Breast epithelium (tissue), 4 donors: Measurements from ENCODE around the gene STEAP4. TPM values are rescaled to one million over a fixed set of nuclear protein-coding genes. Genes with fewer than 3 reads are reported as not detected.
"Not testable (repeated sequence)": the region's sequence is repeated elsewhere in the genome, so short reads cannot be mapped to it uniquely, and the experiment has no call there.

Source experiments
- DNase-seq, 2 donors: peaks; one replicate each; pipeline ENCODE4 v3.0.0-alpha.2; 2019; ENCODE audit warnings: low spot score in 2 of 2
- H3K27ac ChIP-seq, 2 donors: fragments of 200-600 bp; sonication (generic) in 1 of 2; one replicate each; pipeline ENCODE4 v1.5.1; 2016 to 2019; ENCODE audit warnings: mild to moderate bottlenecking in 1 of 2
- H3K27me3 ChIP-seq, 2 donors: fragments of 200-600 bp; sonication (generic) in 1 of 2; one replicate each; pipeline versions ENCODE4 v1.5.1 to v1.6.0; 2017 to 2019; ENCODE audit warnings: control low read depth in 1 of 2, mild to moderate bottlenecking in 1 of 2
- H3K36me3 ChIP-seq: fragments of 200-600 bp; one replicate; pipeline ENCODE4 v1.5.1; 2019
- H3K4me1 ChIP-seq, 2 donors: fragments of 200-600 bp; sonication (generic); one replicate each; pipeline ENCODE4 v1.5.1; 2016 to 2019; ENCODE audit warnings: control low read depth in 1 of 2
- H3K4me3 ChIP-seq, 3 donors: fragments of 200-600 bp; sonication (generic); 1 replicate in 2 of 3; 2 replicates in 1 of 3; pipeline ENCODE4 v1.5.1; 2016 to 2019; ENCODE audit warnings: mild to moderate bottlenecking in 3 of 3, moderate library complexity in 2 of 3
- H3K9me3 ChIP-seq, 2 donors: fragments of 200-600 bp; sonication (generic) in 1 of 2; one replicate each; pipeline ENCODE4 v1.5.1; 2016 to 2019; ENCODE audit warnings: control low read depth in 1 of 2
- POLR2A ChIP-seq: fragments of 450-650 bp; IDR thresholded peaks from one replicate; pipeline ENCODE4 v1.6.1; 2016; ENCODE audit warnings: antibody characterized with exemption, mild to moderate bottlenecking, moderate library complexity
- POLR2AphosphoS5 ChIP-seq, 3 donors: sonication (generic); formaldehyde crosslinking; IDR thresholded peaks; one replicate each; pipeline ENCODE4 v1.6.1; 2017; ENCODE audit warnings: antibody characterized with exemption in 3 of 3
- intact Hi-C: fragments of 100-400 bp; cut with DNase I; formaldehyde crosslinking; loops from one replicate; pipeline ENCODE4 v1.15.1; 2023; ENCODE audit warnings: low total_unique reads
- total RNA-seq, 3 donors: library from RNA; depleted of rRNA; stranded (reverse); fragments of >200 nt; gene quantifications; one replicate each; pipeline ENCODE4 v1.1.0, GENCODE V29; 2016
- TF ChIP-seq, protein P1 (sequence below), 3 donors: fragments of 450-650 bp; IDR thresholded peaks; one replicate each; pipeline ENCODE4 v1.5.1; 2016 to 2017; ENCODE audit warnings: antibody characterized with exemption in 3 of 3, mild to moderate bottlenecking in 3 of 3, moderate library complexity in 3 of 3

The STEAP4 gene
- total RNA-seq, 3 donors from 2014 or later, result 49.3 to 165 (median 73.1) TPM

DNA sequence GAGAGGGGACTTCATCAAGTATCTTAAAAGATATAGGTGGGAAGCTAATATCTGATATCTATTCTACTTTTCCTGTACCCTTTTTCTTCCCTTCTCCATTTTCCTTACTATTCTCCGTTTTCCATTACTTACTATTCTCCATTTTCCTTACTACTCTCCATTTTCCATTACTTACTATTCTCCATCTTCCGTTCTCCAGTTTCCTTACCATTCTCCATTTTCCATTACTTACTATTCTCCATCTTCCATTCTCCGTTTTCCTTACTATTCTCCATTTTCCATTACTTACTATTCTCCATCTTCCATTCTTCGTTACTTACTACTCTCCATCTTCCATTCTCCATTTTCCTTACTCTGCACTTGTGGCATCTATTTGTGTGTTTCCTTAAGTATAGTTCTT, 39.3 kb downstream of the STEAP4 start:
- Histone ChIP-seq H3K9me3 (no peaks in the 10 kb centered on the region), H3K27me3 (no peaks in the 10 kb centered on the region), H3K4me3 (no peak overlapping the region), H3K36me3 (no peaks in the 10 kb centered on the region), H3K27ac (no peak overlapping the region), H3K4me1 (no peaks in the 10 kb centered on the region)
- intact Hi-C loops, result no loop called here
- DNase-seq, result no peak
- TF ChIP-seq, protein P1, sequence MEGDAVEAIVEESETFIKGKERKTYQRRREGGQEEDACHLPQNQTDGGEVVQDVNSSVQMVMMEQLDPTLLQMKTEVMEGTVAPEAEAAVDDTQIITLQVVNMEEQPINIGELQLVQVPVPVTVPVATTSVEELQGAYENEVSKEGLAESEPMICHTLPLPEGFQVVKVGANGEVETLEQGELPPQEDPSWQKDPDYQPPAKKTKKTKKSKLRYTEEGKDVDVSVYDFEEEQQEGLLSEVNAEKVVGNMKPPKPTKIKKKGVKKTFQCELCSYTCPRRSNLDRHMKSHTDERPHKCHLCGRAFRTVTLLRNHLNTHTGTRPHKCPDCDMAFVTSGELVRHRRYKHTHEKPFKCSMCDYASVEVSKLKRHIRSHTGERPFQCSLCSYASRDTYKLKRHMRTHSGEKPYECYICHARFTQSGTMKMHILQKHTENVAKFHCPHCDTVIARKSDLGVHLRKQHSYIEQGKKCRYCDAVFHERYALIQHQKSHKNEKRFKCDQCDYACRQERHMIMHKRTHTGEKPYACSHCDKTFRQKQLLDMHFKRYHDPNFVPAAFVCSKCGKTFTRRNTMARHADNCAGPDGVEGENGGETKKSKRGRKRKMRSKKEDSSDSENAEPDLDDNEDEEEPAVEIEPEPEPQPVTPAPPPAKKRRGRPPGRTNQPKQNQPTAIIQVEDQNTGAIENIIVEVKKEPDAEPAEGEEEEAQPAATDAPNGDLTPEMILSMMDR (IDR thresholded peaks at IDR 0.05), result no peak
- TF ChIP-seq POLR2AphosphoS5 (IDR thresholded peaks at IDR 0.05), result no peak
- no peak for TF ChIP-seq POLR2A

DNA sequence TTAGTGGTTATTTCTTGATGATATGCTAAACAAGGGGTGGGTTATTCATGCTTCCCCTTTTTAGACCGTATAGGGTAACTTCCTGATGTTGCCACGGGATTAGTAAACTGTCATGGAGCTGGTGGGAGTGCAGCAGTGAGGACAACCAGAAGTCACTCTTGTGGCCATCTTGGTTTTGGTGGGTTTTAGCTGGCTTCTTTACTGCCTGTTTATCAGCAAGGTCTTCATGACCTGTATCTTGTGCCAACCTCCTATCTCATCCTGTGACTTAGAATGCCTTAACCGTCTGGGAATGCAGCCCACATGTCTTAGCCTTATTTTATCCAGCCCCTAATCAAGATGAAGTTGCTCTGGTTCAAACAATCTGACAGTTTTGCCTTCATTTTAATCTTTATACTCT, 41.7 kb downstream of the STEAP4 start:
- H3K36me3 ChIP-seq, H3K4me3 ChIP-seq, H3K27ac ChIP-seq, DNase-seq, H3K9me3 ChIP-seq, H3K27me3 ChIP-seq, H3K4me1 ChIP-seq, intact Hi-C loops: not testable (repeated sequence)

DNA sequence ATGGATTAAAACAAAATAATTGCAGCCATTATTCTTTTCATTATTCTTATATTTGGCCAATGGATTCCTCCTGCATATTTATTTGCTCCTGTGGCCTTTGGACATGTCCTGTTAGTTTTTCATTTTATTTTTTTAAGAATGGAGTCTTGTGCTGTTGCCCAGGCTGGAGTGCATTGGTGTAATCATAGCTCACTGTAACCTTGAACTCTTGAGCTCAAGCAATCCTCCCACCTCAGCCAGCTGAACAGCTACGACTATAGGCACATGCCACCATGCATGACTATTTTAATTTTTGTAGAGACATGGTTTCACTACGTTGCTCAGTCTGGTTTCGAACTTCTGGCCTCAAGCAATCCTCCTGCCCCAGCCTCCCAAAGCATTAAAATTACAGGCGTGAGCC, 44.1 kb downstream of the STEAP4 start:
- Histone ChIP-seq H3K27me3 (no peaks in the 10 kb centered on the region), H3K36me3 (no peaks in the 10 kb centered on the region), H3K4me3 (no peak overlapping the region), H3K27ac (no peak overlapping the region), H3K9me3 (no peaks in the 10 kb centered on the region), H3K4me1 (no peaks in the 10 kb centered on the region)
- intact Hi-C loops, result no loop called here
- no peak for DNase-seq
- TF ChIP-seq POLR2A, result no peak

DNA sequence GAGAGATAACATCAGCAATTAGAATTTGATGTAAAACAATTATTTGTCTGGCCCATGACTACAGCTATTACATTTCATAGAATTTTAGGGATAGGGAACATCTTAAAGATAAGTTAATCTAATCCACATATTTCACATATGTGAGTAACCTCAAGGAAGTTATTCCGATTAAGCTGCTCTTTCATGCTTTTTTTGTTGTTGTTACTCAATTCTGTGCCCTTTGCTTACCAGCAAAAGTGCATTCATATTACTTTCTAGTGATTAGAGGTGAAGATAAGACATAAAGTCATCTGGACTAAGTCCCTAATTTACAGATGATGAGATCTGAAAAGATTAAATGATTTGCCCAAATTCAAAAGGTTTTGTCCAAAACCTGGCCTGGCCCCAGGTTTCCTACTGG, 46.0 kb downstream of the STEAP4 start:
- intact Hi-C loops, result no loop called here
- TF ChIP-seq, protein P1 (IDR thresholded peaks at IDR 0.05), result no peak
- TF ChIP-seq POLR2A, result no peak
- TF ChIP-seq POLR2AphosphoS5 (IDR thresholded peaks at IDR 0.05), result no peak
- H3K4me3 ChIP-seq, result no peak overlapping the region
- H3K9me3 ChIP-seq, result peaks cover 0 to under 1% of the 10 kb centered on the region in 2 donors
- H3K4me1 ChIP-seq, result no peaks in the 10 kb centered on the region
- H3K27me3 ChIP-seq, result no peaks in the 10 kb centered on the region
- DNase-seq, result no peak
- no peak overlapping the region for H3K27ac ChIP-seq
- no peaks in the 10 kb centered on the region for H3K36me3 ChIP-seq

DNA sequence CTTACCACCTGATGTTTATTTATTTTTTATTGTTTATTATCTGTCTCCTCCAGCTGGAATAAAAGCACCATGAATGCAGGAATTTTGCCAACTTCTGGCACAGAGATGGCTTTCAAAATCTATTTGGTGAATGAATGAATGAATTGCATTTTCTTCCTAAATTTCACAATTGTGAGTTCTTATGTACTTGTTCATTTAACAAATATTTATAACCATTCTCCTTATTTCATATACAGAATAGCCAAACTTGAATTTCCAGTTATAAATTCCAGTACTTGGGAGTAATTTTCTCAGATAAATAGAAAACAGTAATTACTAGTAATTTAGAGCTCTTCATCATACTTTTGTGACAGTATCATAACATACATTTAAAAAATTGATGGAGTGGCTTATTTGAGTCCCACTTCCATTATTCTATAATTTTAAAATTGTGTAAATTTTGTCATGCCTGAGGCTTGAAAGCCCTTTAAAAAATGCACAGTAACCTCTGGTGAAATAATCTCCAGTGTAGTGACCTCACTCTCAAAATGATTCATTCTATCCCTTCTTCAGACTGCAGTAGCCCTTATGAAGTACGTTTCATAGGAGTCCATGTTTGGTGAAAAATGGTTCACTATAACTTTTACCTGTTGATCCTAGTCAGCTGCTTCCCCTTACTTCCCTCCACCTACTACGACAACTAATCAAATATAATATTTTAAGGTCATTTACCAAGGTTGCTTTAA, 46.9 kb downstream of the STEAP4 start:
- Histone ChIP-seq H3K27me3 (no peaks in the 10 kb centered on the region), H3K36me3 (no peaks in the 10 kb centered on the region), H3K4me1 (no peaks in the 10 kb centered on the region), H3K9me3 (peaks cover 5 to 10% of the 10 kb centered on the region in 2 donors), H3K27ac (no peak overlapping the region), H3K4me3 (no peak overlapping the region)
- TF ChIP-seq POLR2AphosphoS5 (IDR thresholded peaks at IDR 0.05) (no peak), POLR2A (no peak)
- TF ChIP-seq, protein P1 (IDR thresholded peaks at IDR 0.05), result no peak
- intact Hi-C loops, result loop anchor here (5.0 kb wide), 1 partner anchor 762 kb away; no protein-coding TSS in a partner anchor
- DNase-seq, result no peak

DNA sequence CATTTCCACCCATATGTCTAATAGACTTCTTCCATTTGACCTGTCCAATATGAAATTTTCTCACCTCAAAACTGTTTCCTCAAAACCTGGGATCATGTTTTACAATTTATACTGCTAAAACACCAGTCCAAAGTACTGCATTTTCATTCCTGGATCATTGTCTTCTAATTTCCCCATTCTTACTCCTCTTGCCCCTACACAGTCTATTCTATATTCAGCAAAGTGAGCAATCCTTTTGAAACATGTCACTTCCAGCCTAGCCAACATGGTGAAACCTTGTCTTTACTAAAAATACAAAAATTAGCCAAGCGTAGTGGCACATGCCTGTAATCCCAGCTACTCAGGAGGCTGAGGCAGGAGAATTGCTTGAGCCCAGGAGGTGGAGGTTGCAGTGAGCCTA, 48.4 kb downstream of the STEAP4 start:
- H3K9me3 ChIP-seq, result peaks cover 20 to 25% of the 10 kb centered on the region in 2 donors
- not testable (repeated sequence) for H3K27ac ChIP-seq, H3K4me3 ChIP-seq, H3K36me3 ChIP-seq, H3K4me1 ChIP-seq, H3K27me3 ChIP-seq, DNase-seq
- intact Hi-C loops, result loop anchor here (5.0 kb wide), 1 partner anchor 764 kb away; no protein-coding TSS in a partner anchor
